Smooth muscle cell of the umbilical artery (primary cell): ENCODE results near the gene VPREB3. TPM values are rescaled to one million over a fixed set of nuclear protein-coding genes. Genes with fewer than 3 reads are reported as not detected.

Experiments used
- total RNA-seq: library from RNA; depleted of rRNA; stranded (reverse); fragments of >200 nt; gene quantifications from 2 replicates; pipeline ENCODE4 v1.2.3, GENCODE V29; 2014

VPREB3 gene
- not detected in 2 replicates for total RNA-seq

GRCh38 chr22:23754220-23754919 lies at the start of gene VPREB3:
TSS of gene VPREB3 (minus strand) at chr22:23754425. CDS start at chr22:23754363, 62 bp downstream.

DNA sequence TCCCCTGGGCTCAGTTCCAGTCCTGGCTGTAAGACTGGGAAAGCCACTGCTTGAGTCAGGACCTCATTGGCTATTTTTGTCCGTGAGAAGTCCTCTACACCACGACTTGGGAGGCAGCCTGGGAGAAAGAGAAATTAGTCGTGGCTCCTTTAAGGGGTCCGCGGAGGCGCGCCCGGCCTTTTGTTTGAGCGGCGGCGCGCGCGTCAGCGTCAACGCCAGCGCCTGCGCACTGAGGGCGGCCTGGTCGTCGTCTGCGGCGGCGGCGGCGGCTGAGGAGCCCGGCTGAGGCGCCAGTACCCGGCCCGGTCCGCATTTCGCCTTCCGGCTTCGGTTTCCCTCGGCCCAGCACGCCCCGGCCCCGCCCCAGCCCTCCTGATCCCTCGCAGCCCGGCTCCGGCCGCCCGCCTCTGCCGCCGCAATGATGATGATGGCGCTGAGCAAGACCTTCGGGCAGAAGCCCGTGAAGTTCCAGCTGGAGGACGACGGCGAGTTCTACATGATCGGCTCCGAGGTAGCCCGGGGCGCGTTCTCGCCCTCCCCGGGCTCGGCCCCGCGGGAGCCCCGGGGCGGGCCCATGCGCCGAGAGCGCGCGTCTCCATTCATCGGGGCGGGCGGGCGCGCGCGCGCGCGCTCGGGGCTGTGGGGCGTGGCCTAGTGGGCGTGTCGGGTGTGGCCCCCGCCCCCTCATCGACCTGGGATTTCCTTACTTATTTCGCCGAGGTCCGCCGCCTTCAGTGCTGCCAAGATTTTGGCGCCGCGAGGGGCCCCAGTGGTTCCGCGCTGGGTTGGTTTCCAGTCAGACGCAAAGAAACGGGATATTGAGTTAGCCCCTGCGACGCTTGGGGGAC lies 32.8 kb upstream of the VPREB3 start, which contains the start of gene SMARCB1:
SMARCB1 (plus strand) TSS at position 215 of the 848 bp plus-strand sequence; CDS start at position 419, 204 bp downstream.

DNA sequence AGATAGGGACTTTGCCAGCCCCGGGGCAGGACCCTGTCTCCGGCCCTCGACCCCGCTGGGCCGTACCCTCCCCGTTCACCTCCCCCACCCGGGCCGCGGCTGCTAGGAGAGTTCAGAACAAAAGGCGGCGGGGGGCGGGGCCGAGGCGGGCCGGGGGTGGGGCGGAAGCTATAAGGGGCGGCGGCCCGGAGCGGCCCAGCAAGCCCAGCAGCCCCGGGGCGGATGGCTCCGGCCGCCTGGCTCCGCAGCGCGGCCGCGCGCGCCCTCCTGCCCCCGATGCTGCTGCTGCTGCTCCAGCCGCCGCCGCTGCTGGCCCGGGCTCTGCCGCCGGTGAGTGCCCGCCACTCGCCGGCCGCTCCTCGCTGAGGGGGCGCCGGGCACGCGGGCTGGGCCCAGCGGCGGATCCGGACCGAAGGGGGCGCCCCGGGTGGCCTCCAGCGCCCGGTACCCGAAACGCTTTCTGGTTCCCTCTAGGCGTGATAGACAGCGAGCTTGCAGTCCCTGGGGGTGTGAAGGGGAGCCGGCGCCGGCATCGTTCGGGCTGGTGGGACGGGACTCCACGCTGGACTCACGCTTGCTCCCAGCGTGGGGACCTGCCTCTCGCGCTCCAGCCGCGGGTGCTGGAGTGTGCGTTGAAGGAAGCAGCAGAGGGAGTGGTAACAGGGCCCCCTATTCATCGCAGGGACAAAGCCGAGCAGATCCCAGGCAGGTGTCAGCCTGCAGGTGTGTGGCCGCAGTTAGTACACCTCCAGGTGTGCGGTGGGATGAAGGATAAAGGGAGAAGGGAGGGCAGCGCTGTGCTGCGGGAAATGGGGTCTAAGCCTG lies 18.6 kb upstream of the VPREB3 start, which contains the start of gene MMP11:
MMP11 (plus strand) TSS at position 201 of the 825 bp plus-strand sequence; CDS start at position 223, 22 bp downstream.

GRCh38 chr22:23767673-23768548 lies 13.7 kb upstream of the VPREB3 start, which contains the start of gene CHCHD10:
TSS of gene CHCHD10 (minus strand) at chr22:23767972. CDS start at chr22:23767874, 98 bp downstream.

DNA sequence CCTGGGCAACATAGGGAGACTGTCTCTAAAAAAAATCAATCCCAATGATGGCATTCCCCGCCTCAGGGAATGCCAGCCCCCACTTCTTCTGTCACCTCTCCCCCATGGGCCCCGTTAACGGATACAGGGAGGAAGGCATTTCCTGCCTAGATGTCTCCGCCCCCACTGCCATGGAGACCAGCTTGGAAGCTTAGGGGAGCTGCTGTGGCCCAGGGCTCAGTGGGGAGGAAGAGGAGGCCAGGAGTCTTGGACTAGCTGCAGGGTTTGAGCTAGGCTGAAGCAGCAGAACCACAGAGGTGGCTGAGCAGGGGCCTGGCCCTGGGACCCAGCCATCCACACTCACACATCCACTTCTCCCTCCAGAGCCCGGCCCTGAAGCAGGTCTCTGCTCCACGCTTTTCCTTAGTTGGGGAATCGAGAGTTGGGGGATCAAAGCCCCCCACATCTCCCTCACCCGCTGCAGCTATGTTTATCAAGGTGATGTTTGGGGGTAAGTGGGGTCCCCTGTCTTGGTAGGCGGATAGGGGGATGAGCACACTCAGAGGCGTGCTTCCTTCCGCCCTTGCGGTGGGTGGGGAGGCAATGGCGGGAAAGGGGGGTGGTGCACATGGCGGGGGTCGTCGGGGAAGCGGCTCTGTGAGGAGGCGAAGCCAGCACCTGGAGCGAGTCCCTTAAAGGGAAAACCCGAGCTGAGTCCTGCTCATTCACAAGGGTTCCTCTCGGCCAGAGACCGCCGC lies 8.8 kb upstream of the VPREB3 start, which contains the start of gene C22orf15:
C22orf15 (plus strand) TSS at position 149 of the 737 bp plus-strand sequence; CDS start at position 466, 317 bp downstream.

DNA sequence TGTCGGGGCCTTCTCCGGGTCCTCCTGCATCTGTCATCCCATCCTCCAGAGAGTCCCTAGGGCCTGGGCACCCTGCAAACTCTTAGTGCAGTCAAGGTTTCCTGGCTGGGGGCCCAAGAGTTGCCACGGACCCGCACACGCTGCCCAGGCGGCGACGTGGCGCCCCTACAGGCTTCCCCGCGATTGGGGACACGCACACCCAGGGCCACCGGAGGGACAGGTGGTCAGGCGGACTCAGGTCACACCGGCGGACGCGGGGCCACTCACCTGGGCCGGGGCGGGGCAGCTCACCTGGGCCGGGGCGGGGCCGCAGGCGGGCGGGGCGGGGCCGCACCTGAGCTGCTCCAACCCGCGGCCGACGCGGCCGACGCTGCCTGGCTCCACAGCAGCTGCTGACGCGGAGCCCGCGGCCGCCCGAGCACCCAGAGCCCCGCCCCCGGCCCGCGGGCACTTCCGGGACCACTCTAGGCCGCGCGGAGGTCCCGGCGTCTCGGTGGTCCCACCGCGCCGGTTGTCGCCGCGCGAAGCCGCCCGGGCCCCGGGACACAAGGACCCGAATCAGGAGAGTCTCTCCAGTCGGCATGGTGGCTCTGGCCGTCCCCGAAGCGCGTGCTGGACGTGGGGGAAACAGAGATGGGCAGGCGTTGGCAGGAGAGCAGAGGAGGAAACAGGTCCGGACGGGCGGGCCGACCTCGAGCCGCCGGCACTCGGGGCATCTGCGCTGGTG lies 3.3 kb downstream of the VPREB3 start, which contains the start of gene ZNF70:
ZNF70 (minus strand) TSS at position 399 of the 727 bp plus-strand sequence. CDS start 5,972 bp downstream, outside the sequence.

Other genes starting within 250 kb of the VPREB3 start
- gene IGLL1, start 174.1 kb downstream of the VPREB3 start, total RNA-seq: not detected in 2 replicates
- not detected in 2 replicates for gene DRICH1, start 122.1 kb downstream of the VPREB3 start, total RNA-seq
- not detected in 2 replicates for gene RGL4, start 63.4 kb downstream of the VPREB3 start, total RNA-seq
- gene ZNF70, start 3.3 kb downstream of the VPREB3 start, total RNA-seq: 4.2 and 6.7 TPM in 2 replicates
- gene C22orf15, start 8.6 kb upstream of the VPREB3 start, total RNA-seq: 1.2 and 3.3 TPM in 2 replicates
- 3.0 and 4.3 TPM in 2 replicates for gene CHCHD10, start 13.5 kb upstream of the VPREB3 start, total RNA-seq
- 14.0 and 15.4 TPM in 2 replicates for gene MMP11, start 18.4 kb upstream of the VPREB3 start, total RNA-seq
- 17.5 and 42.7 TPM in 2 replicates for gene SMARCB1, start 32.5 kb upstream of the VPREB3 start, total RNA-seq
- gene DERL3, start 84.6 kb upstream of the VPREB3 start, total RNA-seq: 0.30 and 0.83 TPM in 2 replicates
- gene SLC2A11, start 103.5 kb upstream of the VPREB3 start, total RNA-seq: 12.9 and 14.8 TPM in 2 replicates
- gene MIF, start 140.0 kb upstream of the VPREB3 start, total RNA-seq: 204 and 272 TPM in 2 replicates
- 4.2 and 15.7 TPM in 2 replicates for gene GSTT2B, start 206.8 kb upstream of the VPREB3 start, total RNA-seq
- 0.59 and 0.60 TPM in 2 replicates for gene DDTL, start 212.5 kb upstream of the VPREB3 start, total RNA-seq
- gene DDT, start 220.0 kb upstream of the VPREB3 start, total RNA-seq: 75.8 and 104 TPM in 2 replicates
- 0.60 TPM in 1 of 2 replicates, not detected in the other for gene GSTT2, start 225.7 kb upstream of the VPREB3 start, total RNA-seq